Breast epithelium (tissue), 4 donors: ENCODE measurements around the gene EIF2S2. TPM values are rescaled to one million over a fixed set of nuclear protein-coding genes. Genes with fewer than 3 reads are reported as not detected.

ENCODE experiments used
- DNase-seq, 2 donors: peaks; one replicate each; pipeline ENCODE4 v3.0.0-alpha.2; 2019; ENCODE audit warnings: low spot score in 2 of 2
- H3K27ac ChIP-seq, 2 donors: fragments of 200-600 bp; sonication (generic) in 1 of 2; one replicate each; pipeline ENCODE4 v1.5.1; 2016 to 2019; ENCODE audit warnings: mild to moderate bottlenecking in 1 of 2
- H3K27me3 ChIP-seq, 2 donors: fragments of 200-600 bp; sonication (generic) in 1 of 2; one replicate each; pipeline versions ENCODE4 v1.5.1 to v1.6.0; 2017 to 2019; ENCODE audit warnings: control low read depth in 1 of 2, mild to moderate bottlenecking in 1 of 2
- H3K36me3 ChIP-seq: fragments of 200-600 bp; one replicate; pipeline ENCODE4 v1.5.1; 2019
- H3K4me1 ChIP-seq, 2 donors: fragments of 200-600 bp; sonication (generic); one replicate each; pipeline ENCODE4 v1.5.1; 2016 to 2019; ENCODE audit warnings: control low read depth in 1 of 2
- H3K4me3 ChIP-seq, 3 donors: fragments of 200-600 bp; sonication (generic); 1 replicate in 2 of 3; 2 replicates in 1 of 3; pipeline ENCODE4 v1.5.1; 2016 to 2019; ENCODE audit warnings: mild to moderate bottlenecking in 3 of 3, moderate library complexity in 2 of 3
- H3K9me3 ChIP-seq, 2 donors: fragments of 200-600 bp; sonication (generic) in 1 of 2; one replicate each; pipeline ENCODE4 v1.5.1; 2016 to 2019; ENCODE audit warnings: control low read depth in 1 of 2
- POLR2A ChIP-seq: fragments of 450-650 bp; IDR thresholded peaks from one replicate; pipeline ENCODE4 v1.6.1; 2016; ENCODE audit warnings: antibody characterized with exemption, mild to moderate bottlenecking, moderate library complexity
- POLR2AphosphoS5 ChIP-seq, 3 donors: sonication (generic); formaldehyde crosslinking; IDR thresholded peaks; one replicate each; pipeline ENCODE4 v1.6.1; 2017; ENCODE audit warnings: antibody characterized with exemption in 3 of 3
- intact Hi-C: fragments of 100-400 bp; cut with DNase I; formaldehyde crosslinking; loops from one replicate; pipeline ENCODE4 v1.15.1; 2023; ENCODE audit warnings: low total_unique reads
- total RNA-seq, 3 donors: library from RNA; depleted of rRNA; stranded (reverse); fragments of >200 nt; gene quantifications; one replicate each; pipeline ENCODE4 v1.1.0, GENCODE V29; 2016
- TF ChIP-seq, protein P1 (sequence below), 3 donors: fragments of 450-650 bp; IDR thresholded peaks; one replicate each; pipeline ENCODE4 v1.5.1; 2016 to 2017; ENCODE audit warnings: antibody characterized with exemption in 3 of 3, mild to moderate bottlenecking in 3 of 3, moderate library complexity in 3 of 3

Gene EIF2S2
- total RNA-seq, 3 donors from 2014 or later = 45.6 to 55.4 (median 45.8) TPM

GRCh38 chr20:34072778-34073177 is 39.3 kb downstream of the EIF2S2 start:
- no peak for DNase-seq
- H3K27ac ChIP-seq = no peak overlapping the region
- H3K4me3 ChIP-seq = no peak overlapping the region
- H3K27me3 ChIP-seq = no peaks in the 10 kb centered on the region
- intact Hi-C loops = no loop called here
- H3K9me3 ChIP-seq = no peaks in the 10 kb centered on the region
- no peaks in the 10 kb centered on the region for H3K36me3 ChIP-seq
- TF ChIP-seq, protein P1, sequence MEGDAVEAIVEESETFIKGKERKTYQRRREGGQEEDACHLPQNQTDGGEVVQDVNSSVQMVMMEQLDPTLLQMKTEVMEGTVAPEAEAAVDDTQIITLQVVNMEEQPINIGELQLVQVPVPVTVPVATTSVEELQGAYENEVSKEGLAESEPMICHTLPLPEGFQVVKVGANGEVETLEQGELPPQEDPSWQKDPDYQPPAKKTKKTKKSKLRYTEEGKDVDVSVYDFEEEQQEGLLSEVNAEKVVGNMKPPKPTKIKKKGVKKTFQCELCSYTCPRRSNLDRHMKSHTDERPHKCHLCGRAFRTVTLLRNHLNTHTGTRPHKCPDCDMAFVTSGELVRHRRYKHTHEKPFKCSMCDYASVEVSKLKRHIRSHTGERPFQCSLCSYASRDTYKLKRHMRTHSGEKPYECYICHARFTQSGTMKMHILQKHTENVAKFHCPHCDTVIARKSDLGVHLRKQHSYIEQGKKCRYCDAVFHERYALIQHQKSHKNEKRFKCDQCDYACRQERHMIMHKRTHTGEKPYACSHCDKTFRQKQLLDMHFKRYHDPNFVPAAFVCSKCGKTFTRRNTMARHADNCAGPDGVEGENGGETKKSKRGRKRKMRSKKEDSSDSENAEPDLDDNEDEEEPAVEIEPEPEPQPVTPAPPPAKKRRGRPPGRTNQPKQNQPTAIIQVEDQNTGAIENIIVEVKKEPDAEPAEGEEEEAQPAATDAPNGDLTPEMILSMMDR (IDR thresholded peaks at IDR 0.05) = no peak
- no peak for TF ChIP-seq POLR2A
- TF ChIP-seq POLR2AphosphoS5 (IDR thresholded peaks at IDR 0.05) = no peak
- H3K4me1 ChIP-seq = peaks cover 0 to 5% of the 10 kb centered on the region in 2 donors

DNA sequence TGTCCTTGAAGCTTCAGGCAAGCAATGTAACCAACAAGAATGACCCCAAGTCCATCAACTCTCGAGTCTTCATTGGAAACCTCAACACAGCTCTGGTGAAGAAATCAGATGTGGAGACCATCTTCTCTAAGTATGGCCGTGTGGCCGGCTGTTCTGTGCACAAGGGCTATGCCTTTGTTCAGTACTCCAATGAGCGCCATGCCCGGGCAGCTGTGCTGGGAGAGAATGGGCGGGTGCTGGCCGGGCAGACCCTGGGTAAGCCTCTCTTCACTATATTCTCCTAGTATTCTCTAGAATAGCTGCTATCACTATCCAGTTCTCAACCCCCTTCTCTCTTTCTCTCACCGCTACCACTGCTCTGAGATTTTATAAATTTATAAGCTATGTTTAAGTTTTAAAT is 40.0 kb downstream of the EIF2S2 start:
- Histone ChIP-seq H3K4me1 (peaks cover 0 to 5% of the 10 kb centered on the region in 2 donors), H3K36me3 (no peaks in the 10 kb centered on the region), H3K4me3 (no peak overlapping the region), H3K27ac (no peak overlapping the region), H3K27me3 (no peaks in the 10 kb centered on the region), H3K9me3 (no peaks in the 10 kb centered on the region)
- no peak for DNase-seq
- intact Hi-C loops = no loop called here
- no peak for TF ChIP-seq POLR2A

- intact Hi-C loops = no loop called here
- peaks cover 0 to 5% of the 10 kb centered on the region in 2 donors for H3K4me1 ChIP-seq
- DNase-seq = no peak
- no peaks in the 10 kb centered on the region for H3K36me3 ChIP-seq
- no peaks in the 10 kb centered on the region for H3K27me3 ChIP-seq
- H3K9me3 ChIP-seq = no peaks in the 10 kb centered on the region
- H3K4me3 ChIP-seq = no peak overlapping the region
- no peak overlapping the region for H3K27ac ChIP-seq
- TF ChIP-seq POLR2A (no peak), POLR2AphosphoS5 (IDR thresholded peaks at IDR 0.05) (no peak)
- TF ChIP-seq, protein P1 (IDR thresholded peaks at IDR 0.05) = no peak
Measured at GRCh38 chr20:34070859-34071258, 41.2 kb downstream of the EIF2S2 start.

DNA sequence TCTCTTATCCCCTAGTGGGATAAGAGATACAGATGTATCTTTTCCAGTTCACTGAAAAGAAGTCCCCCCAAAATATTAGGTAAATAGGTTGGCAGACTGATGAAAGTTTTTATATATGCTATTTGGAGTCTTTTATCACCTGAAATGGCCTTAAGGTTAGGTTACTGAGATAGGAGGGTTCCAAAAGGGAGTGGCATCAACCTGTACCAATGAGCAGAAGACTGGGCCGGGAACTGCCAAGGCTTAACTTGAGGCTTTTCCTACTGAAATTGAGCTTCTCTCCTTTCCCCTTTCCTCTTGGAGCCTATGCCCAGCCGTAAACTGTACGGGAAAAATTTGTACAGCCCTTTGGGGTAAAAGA is 42.0 kb downstream of the EIF2S2 start:
- intact Hi-C loops = no loop called here
- Histone ChIP-seq H3K36me3 (no peaks in the 10 kb centered on the region), H3K27me3 (no peaks in the 10 kb centered on the region), H3K4me1 (peaks cover 0 to 5% of the 10 kb centered on the region in 2 donors), H3K27ac (no peak overlapping the region), H3K9me3 (no peaks in the 10 kb centered on the region), H3K4me3 (no peak overlapping the region)
- TF ChIP-seq, protein P1 (IDR thresholded peaks at IDR 0.05) = no peak
- no peak for TF ChIP-seq POLR2A
- no peak for TF ChIP-seq POLR2AphosphoS5 (IDR thresholded peaks at IDR 0.05)
- DNase-seq = no peak

DNA sequence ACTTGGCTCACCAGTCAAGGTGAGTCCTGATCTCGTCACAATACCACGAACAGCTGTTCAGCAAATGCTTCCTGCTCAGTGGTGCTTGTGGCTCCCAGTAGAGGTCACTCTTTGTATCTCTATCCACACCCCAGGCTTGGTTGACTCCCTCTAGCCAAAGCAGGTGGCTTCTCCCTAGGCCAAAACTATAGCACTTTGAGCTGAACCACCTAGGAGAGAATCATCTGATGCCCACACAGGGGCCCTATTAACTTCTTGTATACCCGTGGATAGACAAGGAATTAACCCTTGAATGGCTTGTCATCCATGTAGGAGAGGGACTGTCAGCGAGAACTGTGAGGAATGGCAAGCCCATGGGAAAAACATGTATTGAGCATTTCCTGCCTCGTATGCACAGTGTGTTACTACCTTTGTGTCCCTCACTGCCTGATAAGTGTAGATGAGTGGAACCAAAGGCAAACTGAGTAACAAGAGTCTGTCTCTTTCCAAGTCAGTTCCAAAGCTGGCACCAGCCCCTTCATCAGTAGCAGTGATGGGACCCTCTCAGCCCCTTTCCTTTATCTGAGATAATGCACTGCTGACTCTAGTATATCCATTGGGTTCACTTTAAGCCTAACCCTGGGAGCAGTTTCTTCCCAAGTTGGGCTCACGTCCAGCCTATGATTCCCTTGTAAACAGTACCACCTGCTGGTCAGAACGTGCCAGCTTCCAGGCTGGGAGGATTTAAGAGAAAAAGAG is 42.5 kb downstream of the EIF2S2 start:
- DNase-seq = peak; percentile 73 to 76
- H3K36me3 ChIP-seq = no peaks in the 10 kb centered on the region
- peak overlapping the region in 1 of 2 donors; percentile 57 for H3K27ac ChIP-seq
- H3K4me1 ChIP-seq = peaks cover 0 to 5% of the 10 kb centered on the region in 2 donors
- intact Hi-C loops = no loop called here
- TF ChIP-seq, protein P1 (IDR thresholded peaks at IDR 0.05) = peak; percentile 56 to 91 (median 88)
- TF ChIP-seq POLR2AphosphoS5 (IDR thresholded peaks at IDR 0.05) (peak in 2 of 3 donors; percentile 41 to 58), POLR2A (no peak)
- H3K9me3 ChIP-seq = no peaks in the 10 kb centered on the region
- H3K27me3 ChIP-seq = no peaks in the 10 kb centered on the region
- H3K4me3 ChIP-seq = no peak overlapping the region
